ENCODE results near the gene GNG4.
"Not testable (repeated sequence)": the region's sequence is repeated elsewhere in the genome, so short reads cannot be mapped to it uniquely, and the experiment has no call there.

Gene GNG4

GRCh38 chr1:235648954-235649367, 623 bp downstream of the GNG4 start:
- DNase-seq, result peak; percentile 59

- DNase-seq, result no peak
Observed at GRCh38 chr1:235648407-235648907, 1.1 kb downstream of the GNG4 start.

GRCh38 chr1:235647537-235647936, 2.0 kb downstream of the GNG4 start:
- not testable (repeated sequence) for DNase-seq

- no peak for DNase-seq
Observed at GRCh38 chr1:235646463-235646862, 3.1 kb downstream of the GNG4 start.

GRCh38 chr1:235644693-235645305, 4.8 kb downstream of the GNG4 start:
- DNase-seq, result no peak

- no peak for DNase-seq
Observed at GRCh38 chr1:235643837-235644692, 5.5 kb downstream of the GNG4 start.

GRCh38 chr1:235642943-235643371, 6.6 kb downstream of the GNG4 start:
- DNase-seq, result no peak

GRCh38 chr1:235642011-235642942, 7.3 kb downstream of the GNG4 start:
- peak; percentile 75 for DNase-seq

GRCh38 chr1:235640580-235640979, 9.0 kb downstream of the GNG4 start:
- no peak for DNase-seq

GRCh38 chr1:235639226-235640205, 10.1 kb downstream of the GNG4 start:
- no peak for DNase-seq

- DNase-seq, result not testable (repeated sequence)
Observed at GRCh38 chr1:235638612-235639011, 11.0 kb downstream of the GNG4 start.

- no peak for DNase-seq
Observed at GRCh38 chr1:235637756-235638534, 11.6 kb downstream of the GNG4 start.

- no peak for DNase-seq
Observed at GRCh38 chr1:235635938-235636662, 13.5 kb downstream of the GNG4 start.

- no peak for DNase-seq
Observed at GRCh38 chr1:235632506-235633401, 16.8 kb downstream of the GNG4 start.

- DNase-seq, result no peak
Observed at GRCh38 chr1:235631816-235632215, 17.8 kb downstream of the GNG4 start.

GRCh38 chr1:235628316-235629005, 21.1 kb downstream of the GNG4 start:
- DNase-seq, result no peak

GRCh38 chr1:235625831-235626230, 23.8 kb downstream of the GNG4 start:
- no peak for DNase-seq

GRCh38 chr1:235625340-235625739, 24.2 kb downstream of the GNG4 start:
- DNase-seq, result no peak

All from CD4-positive, alpha-beta T cell treated with Interleukin-17A for 1 hour (primary cell).